HG02870 (cell line): ENCODE data around the gene KSR2.
"Not testable (repeated sequence)": the region's sequence is repeated elsewhere in the genome, so short reads cannot be mapped to it uniquely, and the experiment has no call there.

Source experiments
- ATAC-seq: cut with Tn5 transposase; IDR thresholded peaks from one replicate; pipeline ENCODE4 v1.9.1; 2021; ENCODE audit warnings: mild to moderate bottlenecking, moderate library complexity; ENCODE audit not compliant: unreplicated experiment

KSR2 gene

GRCh38 chr12:117768860-117769259, 199.9 kb downstream of the KSR2 start:
- ATAC-seq: no peak

GRCh38 chr12:117766008-117766407, 202.8 kb downstream of the KSR2 start:
- ATAC-seq: no peak

GRCh38 chr12:117762143-117762542, 206.6 kb downstream of the KSR2 start:
- no peak for ATAC-seq

GRCh38 chr12:117761528-117762100, 207.2 kb downstream of the KSR2 start:
- ATAC-seq: no peak

GRCh38 chr12:117760990-117761389, 207.8 kb downstream of the KSR2 start:
- ATAC-seq: no peak

GRCh38 chr12:117750657-117751056, 218.1 kb downstream of the KSR2 start:
- no peak for ATAC-seq

- no peak for ATAC-seq
These were observed 219.4 kb downstream of the KSR2 start for GRCh38 chr12:117749431-117749830.

GRCh38 chr12:117746358-117746757, 222.4 kb downstream of the KSR2 start:
- ATAC-seq: not testable (repeated sequence)

- no peak for ATAC-seq
These were observed 224.4 kb downstream of the KSR2 start for GRCh38 chr12:117744418-117744817.

- ATAC-seq: no peak
These were observed 225.0 kb downstream of the KSR2 start for GRCh38 chr12:117743761-117744160.

- no peak for ATAC-seq
These were observed 226.1 kb downstream of the KSR2 start for GRCh38 chr12:117742721-117743120.

- ATAC-seq: no peak
These were observed 230.6 kb downstream of the KSR2 start for GRCh38 chr12:117738233-117738632.

GRCh38 chr12:117733549-117733805, 235.3 kb downstream of the KSR2 start:
- no peak for ATAC-seq

- ATAC-seq: no peak
These were observed 235.8 kb downstream of the KSR2 start for GRCh38 chr12:117732761-117733548.

GRCh38 chr12:117731131-117731530, 237.7 kb downstream of the KSR2 start:
- not testable (repeated sequence) for ATAC-seq

GRCh38 chr12:117727301-117727700, 241.5 kb downstream of the KSR2 start:
- ATAC-seq: no peak

GRCh38 chr12:117724543-117724942, 244.2 kb downstream of the KSR2 start:
- ATAC-seq: no peak

- ATAC-seq: no peak
These were observed 250.2 kb downstream of the KSR2 start for GRCh38 chr12:117718559-117718958.

- ATAC-seq: no peak
These were observed 250.6 kb downstream of the KSR2 start for GRCh38 chr12:117718141-117718540.

GRCh38 chr12:117714203-117714602, 254.6 kb downstream of the KSR2 start:
- no peak for ATAC-seq

- ATAC-seq: no peak
These were observed 258.7 kb downstream of the KSR2 start for GRCh38 chr12:117710121-117710520.

GRCh38 chr12:117707861-117708260, 260.9 kb downstream of the KSR2 start:
- no peak for ATAC-seq

- ATAC-seq: no peak
These were observed 265.2 kb downstream of the KSR2 start for GRCh38 chr12:117703584-117703983.
